Mucosa of gallbladder (tissue), 1 donor: ENCODE data around the gene KRT31. TPM values are rescaled to one million over a fixed set of nuclear protein-coding genes. Genes with fewer than 3 reads are reported as not detected.
"Not testable (repeated sequence)": the region's sequence is repeated elsewhere in the genome, so short reads cannot be mapped to it uniquely, and the experiment has no call there.

Experiments
- DNase-seq: peaks from one replicate; pipeline ENCODE4 v3.0.0-alpha.2; 2020; ENCODE audit warnings: low spot score
- total RNA-seq: library from RNA; stranded (reverse); gene quantifications from one replicate; pipeline ENCODE4 v1.2.1, GENCODE V29; 2021
- donor health status: DM: no; HTN: no; CAD: no.

Gene KRT31
- total RNA-seq, 1 donor from 2014 or later = not detected

DNA sequence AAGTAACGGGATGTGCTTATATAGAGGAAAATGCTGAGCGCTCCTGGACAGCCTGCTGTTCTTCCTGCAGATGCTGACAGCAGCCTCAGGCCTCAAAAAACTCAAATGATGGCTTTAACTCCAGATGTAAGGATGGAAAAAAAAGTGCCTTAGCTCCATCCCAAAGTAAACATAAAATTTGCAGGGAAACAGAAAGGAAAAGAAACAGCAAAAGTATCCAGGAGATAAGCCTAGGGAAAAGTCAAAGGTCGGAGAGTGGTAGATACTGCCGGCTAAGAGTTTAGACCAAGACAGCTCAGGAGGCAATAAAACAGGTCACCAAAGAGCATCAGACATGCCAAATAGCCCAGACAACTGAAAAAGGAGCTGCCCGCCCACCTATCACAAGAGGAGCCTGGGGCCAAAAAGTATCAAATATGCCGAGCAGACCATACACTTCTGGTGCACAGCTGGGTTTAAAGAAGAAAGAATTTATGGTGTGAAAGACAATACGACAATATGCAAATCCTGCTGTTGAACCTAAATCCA is 6.9 kb downstream of the KRT31 start:
- DNase-seq = no peak

DNA sequence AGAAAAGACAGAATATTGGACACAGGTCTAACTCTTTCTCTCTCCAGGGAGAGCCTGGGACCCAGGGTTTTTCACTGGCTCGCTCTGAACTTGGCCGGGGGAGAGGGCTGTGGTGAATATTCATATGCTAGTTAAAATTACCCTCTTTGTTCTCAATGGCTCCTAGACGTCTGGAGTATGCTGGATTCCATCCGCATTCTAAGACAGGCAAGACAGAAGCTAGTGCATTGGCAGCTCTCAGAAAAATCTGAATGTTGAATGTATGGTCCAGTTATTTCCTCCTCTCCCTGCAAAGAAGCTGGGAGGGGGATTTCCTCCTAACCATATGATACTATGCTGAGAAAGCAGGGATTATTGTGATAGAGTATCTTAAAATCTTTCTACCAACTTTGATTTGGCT is 9.7 kb downstream of the KRT31 start:
- DNase-seq = no peak

DNA sequence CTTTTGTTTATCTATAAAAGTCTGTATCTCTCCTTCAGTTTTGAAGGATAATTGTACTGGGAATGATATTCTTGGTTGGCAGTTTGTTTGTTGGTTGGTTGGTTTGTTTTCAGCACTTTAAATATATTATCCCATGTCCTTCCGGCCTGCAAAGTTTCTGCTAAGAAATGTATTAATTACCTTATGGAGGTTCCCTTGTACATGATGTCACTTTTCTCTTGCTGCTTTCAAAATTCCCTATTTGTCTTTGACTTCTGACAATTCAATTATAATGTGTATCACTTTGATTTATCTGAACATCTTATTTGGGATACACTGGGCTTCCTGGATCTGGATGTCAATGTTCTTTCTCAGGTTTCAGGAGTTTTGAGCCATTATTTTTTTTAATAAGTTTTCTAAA is 11.2 kb downstream of the KRT31 start:
- no peak for DNase-seq

DNA sequence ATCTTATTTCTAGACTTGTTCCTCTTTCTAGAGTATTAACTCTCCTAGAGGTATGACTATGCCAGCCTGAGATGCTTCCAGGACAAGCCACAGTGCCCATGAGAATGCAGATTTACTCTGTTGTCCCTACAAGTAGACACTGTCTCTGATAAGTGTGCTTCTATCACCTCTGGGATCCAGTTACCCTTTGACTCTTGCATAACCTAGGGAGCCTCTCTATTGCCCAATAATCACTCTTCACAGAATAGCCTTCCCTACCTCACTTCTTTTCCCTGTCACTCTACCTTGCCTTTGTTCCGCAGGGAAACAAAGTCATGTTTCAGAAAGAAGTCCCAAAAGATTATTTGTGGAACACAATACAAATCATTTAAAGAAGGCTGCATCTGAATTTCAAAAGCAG is 13.7 kb downstream of the KRT31 start:
- DNase-seq = no peak

DNA sequence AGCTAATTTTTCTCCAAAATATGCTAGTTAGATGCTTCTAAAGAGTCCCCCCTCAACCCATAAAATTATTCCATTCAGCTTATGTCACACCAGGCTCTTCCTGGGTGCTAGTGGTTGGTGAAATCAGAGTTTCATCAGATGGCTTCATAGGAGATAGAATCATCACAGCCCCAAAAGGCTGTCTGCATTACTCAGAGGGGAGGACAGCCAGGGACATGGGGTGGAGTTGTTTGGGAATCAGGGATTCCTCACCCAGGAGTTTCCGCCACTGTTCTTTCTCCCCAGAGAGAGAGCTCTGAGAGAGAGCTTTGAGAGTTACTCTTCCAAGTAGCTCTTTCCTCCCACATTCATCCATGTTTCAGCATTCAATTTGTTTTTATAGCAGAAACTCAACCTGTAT is 15.0 kb downstream of the KRT31 start:
- no peak for DNase-seq

DNA sequence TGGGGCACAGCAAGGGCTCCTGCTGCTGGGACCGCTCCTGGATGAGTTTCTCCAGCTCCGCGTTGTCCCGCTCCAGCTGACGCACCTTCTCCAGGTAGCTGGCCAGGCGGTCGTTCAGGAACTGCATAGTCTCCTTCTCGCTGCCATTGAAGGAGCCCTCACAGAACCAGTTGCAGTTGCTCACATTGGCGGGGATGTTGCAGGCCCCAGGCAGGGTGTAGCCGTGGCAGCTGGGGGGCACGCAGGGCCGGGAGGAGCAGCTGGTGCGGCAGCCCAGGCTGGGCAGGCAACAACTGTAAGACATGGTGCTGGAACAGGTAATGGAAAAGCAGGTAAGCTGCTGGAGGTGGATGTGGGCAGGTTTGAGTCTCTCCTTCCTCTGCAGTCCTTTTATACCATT is 15.5 kb downstream of the KRT31 start, which contains the start of gene KRT34:
Gene KRT34 (minus strand): TSS at position 364 of the 400 bp plus-strand sequence. CDS start 60 bp downstream, at position 304.
- DNase-seq = not testable (repeated sequence)

DNA sequence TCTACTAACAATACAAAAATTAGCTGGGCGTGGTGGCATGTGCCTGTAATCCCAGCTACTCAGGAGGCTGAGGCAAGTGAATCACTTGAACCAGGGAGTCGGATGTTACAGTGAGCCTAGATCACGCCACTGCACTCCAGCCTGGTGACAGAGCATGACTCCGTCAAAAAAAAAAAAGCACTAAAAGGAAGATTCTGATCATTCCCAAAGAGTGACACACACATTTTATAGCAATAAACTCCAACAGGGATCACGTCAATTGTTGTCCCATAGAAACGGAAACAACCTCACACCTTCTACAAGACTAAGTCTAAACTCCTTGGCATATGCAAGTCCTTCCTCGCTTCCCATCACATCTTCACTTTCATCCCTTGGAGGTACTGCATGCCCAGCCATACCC is 17.3 kb downstream of the KRT31 start:
- DNase-seq = not testable (repeated sequence)

DNA sequence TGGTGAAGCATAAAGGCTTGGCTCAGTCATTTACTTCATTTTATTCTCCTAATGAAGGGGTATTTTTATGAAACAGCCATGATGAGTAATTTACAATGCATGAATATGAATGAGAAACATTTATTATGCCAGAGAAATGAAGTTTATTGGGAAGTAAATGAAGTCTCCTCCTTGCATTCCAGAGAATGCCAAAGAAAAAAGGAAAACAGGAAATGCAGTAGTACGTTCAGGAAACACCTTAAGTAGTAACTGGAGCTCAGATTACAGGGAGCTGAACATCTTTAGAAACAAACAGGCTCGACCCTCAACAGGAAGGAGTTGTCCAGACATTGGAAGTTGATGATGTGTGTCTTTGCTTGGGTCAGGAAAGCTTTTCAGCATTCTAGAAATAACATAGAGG is 19.9 kb downstream of the KRT31 start:
- no peak for DNase-seq

DNA sequence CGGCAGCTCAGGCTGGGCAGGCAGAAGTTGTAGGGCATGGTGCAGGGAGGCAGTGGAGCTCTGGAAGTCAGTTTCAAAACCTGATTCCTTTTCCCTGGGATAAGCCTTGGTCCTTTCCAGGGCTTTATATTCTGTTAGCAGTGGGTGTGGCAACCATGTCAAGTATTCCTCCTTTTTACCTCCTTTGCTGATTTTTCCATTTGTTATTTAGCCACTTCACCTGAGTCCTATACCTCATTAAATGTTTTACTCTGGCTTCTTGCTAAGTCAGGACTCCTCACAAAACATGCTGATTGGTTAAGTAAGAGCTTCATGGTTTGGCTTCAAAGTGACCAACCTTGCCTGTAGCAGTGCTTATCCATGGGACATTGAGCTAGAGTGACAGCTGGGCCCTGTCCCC is 27.7 kb downstream of the KRT31 start, which contains the start of gene KRT33B:
Gene KRT33B (minus strand): TSS at position 101 of the 400 bp plus-strand sequence. CDS start 63 bp downstream, at position 38.
- DNase-seq = no peak

DNA sequence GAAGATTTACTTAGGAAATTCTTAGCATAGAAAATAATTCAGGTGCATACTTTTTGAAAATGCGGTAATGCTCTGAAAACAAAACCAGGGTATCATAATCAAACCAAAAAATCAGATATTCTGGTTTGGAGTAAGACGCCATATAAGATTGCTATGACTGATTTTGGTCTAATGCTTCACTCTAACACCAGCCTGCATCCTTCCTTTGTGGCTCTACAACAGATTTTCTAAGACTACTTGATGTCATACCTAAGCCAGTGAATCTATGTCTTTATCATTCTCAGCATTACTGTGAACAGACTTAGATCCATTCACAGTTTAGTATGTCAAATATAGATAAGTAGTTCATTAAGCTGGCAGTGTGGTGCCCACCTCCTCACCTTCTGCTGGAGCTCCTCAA is 28.4 kb downstream of the KRT31 start:
- DNase-seq = no peak

DNA sequence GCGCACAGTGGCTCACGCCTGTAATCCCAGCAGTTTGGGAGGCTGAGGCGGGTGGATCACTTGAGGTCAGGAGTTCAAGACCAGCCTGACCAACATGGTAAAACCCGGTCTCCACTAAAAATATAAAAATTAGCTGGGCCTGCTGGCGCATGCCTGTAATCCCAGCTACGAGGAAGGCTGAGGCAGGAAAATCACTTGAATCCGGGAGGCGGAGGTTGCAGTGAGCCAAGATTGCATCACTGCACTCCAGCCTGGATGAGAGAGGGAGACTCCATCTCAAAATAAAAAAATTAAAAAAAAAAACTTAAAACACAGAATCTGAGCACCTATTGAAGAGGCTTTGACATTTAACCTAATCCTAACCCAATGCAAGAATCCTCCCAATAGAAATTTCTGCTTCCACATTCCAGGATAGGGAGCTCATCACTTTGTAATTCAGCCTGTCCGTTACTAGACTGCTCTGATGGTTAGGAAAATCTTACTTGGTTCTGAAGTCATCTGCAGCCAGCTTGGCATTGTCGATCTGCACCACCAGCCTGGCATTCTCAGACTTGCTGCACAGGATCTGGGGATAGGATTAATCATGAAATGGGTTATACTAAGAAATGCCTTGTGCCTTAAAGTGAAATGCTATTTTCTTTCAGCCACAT is 29.9 kb downstream of the KRT31 start:
- no peak for DNase-seq

DNA sequence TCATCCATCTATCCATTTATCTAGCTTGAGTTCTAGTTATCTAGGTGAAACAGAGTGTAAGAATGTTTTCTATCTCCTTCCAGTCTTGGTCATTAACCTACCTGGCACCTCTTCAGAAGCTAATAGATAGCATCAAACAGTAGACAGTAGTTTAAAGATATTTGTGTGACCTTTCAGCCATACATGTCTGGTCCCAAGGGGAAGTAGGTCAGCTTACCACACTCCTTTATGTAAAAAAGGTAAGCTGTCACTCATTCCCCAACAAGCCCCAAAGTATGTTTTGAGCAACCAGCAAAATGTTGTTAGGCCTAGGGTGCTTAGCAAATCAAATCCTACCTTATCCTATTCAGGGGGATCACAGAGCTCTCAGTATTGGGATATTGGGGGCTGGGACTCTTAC is 31.3 kb downstream of the KRT31 start:
- no peak for DNase-seq

DNA sequence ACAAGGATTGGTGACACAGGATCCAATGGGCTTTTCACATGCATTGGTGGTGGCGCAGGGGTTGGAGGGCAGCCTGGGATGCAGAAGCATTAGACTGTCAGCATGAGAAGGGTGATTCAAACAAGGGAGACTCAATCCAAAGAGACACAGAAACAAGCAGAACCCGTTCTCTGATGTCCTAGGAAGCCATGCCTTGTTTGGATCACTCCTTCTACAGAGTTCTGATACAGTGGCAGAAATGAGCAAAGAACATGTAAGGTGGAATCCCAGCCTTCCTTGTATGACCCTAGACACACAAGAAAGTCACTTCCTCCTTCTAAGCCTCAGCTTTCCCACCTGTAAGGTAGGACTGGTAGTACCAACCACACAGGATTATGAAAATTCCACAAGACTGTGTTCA is 33.5 kb downstream of the KRT31 start:
- DNase-seq = no peak

DNA sequence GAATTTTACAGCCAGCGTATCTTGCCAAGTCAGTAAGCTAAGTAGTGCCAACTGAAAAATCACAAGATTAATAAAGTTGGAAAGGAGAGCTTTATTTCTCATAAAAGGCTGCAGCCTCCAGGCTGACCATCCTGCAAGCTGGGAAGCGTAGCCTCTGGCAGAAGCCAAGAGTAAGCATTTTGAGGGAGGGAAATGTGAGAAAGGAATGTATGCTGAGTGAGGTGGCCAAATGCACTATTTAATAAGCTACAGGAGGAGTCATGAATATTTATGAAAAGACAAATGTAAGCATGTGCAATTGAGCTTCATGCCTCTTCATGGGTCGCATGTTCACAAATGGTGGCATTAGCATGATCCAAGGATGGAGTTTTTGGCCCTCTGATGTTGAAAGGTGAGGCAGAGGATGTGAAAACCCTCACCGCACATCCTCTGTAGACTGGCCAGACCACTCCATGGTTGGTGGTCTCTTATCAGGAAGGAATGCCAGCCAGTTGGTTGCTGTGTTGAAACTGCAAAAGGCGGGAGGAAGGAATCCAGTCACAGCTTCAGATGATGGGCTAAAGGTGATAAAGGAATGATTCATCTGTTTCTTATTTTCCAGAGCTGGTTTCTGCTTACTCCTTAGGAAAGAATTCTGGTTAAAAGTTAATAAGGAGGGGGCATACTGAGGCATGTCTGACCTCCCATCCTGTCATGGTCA is 37.0 kb downstream of the KRT31 start:
- no peak for DNase-seq

DNA sequence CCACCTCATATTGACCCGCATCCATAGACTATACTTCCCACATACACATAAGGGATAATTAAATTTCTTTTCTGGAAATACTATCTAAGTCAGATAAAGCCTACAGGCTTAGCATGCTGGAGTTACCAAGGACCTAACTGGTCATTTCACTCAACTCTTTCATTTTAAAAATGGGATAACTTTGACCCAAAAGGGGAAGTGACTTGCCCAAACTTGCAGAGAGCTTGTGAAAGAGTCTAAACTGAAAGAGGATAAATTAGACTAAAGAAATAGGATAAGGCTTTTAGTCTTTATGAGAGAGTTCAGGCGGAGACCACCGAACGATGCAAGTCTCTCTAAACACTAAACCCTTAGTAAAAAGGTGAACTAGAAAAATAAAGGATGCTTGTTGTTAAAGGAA is 42.9 kb downstream of the KRT31 start:
- DNase-seq = no peak

DNA sequence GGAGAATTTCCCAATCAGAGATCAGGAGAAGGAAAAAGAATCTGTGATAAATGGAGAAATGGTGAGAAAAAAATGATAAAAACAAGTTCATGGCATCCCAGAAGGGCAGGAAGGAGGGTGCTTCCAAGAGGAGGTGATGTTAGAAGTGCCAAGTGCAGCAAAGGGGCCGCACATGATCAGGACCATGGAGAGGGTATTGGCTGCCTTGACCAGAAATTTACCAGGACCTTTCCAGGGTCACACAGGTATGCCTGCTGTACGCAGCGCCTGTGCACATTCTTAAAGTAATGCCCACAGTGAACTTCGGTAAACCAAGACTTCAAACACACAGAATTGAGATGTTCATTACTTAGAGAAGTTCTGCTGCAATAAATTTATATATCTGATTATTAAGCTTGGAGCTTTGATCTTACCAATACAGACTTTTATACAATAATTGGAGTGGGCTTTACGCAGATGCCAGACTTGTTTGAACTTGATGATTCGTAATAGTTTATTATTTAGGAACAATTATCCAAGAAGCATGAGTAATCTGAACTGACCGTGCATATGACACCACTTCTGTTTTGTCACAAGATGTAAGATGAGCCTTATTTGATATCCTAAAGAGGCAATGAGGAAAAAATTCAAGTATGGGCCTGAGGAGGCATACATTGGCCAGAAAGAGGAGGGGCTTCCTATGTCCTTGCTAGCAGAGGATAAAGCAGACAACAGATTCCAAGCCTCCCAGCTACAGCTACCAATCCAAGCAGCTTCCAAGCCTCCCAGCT is 44.6 kb downstream of the KRT31 start:
- no peak for DNase-seq

DNA sequence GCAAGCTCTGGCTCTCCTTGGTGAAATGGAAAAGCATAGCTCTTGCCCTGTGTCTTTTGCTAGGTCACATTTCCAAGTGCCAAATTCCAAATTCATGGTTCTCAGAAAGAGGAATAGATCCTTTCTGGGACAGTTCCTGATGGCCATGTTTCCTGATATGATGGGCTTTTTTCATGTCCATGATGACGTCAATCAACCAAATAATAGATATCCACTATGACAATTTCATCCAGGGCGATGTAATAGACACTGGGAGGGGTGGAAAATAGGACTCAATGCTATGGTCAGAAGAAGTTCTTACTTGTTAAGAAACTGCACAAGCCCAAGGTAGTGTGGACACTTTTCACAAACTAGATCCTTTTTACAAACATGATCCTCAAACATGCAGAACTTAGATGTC is 46.2 kb downstream of the KRT31 start:
- DNase-seq = no peak

DNA sequence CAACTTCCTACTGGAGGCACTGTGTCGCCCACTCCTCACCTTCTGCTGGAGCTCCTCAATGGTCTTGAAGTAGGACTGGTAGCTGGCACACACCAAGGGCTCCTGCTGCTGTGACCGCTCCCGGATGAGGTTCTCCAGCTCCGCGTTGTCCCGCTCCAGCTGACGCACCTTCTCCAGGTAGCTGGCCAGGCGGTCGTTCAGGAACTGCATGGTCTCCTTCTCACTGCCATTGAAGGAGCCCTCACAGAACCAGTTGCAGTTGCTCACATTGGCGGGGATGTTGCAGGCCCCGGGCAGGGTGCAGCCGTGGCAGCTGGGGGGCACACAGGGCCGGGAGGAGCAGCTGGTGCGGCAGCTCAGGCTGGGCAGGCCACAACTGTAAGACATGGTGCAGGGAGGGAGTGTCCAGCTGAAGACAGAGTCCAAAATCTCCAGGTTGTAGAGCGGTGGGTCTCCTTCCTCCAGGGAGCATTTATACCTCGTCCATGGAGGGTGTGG is 47.0 kb downstream of the KRT31 start, which contains the start of gene KRT33A:
Gene KRT33A (minus strand): TSS at position 448 of the 498 bp plus-strand sequence. CDS start 61 bp downstream, at position 387.
- DNase-seq = not testable (repeated sequence)

DNA sequence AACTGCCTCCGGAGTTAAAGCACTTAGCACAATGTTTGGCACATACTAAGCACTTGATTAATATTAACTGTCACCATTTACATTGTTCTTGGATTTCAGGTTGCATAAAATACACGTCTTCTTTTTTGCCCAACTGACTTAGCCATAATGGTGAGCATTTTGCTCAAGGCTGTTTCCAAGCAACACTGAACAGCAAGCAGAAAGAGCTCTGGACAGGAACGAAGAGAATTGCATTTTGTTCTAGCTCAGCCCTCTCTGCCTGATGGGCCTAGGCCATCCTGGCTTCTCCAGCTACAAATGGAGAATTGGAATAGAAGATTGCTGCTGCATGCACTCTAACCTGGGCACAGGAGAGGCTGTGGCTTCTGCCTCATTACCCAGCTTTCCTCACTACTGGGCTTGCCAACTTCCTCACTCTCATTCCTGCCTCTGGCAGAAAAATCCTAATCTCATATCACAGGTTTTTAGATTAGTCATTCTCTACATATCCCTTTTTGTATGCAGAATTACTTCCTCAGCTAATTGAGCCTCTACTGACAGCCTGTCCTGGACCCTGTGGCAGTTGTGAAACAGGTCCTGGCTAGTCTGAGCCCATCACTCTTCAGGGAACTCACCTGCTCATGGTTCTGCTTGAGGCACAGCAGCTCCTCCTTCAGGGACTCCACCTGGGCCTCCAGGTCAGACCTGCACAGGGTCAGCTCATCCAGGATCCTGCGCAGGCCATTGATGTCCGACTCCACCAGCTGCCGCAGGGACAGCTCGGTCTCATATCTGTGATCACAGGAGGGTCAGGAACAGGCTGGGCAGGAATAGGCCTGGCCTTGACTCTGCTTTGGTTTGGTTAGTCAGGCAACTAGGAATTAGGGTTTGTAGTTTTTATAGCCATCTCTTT is 49.3 kb downstream of the KRT31 start:
- DNase-seq = no peak

DNA sequence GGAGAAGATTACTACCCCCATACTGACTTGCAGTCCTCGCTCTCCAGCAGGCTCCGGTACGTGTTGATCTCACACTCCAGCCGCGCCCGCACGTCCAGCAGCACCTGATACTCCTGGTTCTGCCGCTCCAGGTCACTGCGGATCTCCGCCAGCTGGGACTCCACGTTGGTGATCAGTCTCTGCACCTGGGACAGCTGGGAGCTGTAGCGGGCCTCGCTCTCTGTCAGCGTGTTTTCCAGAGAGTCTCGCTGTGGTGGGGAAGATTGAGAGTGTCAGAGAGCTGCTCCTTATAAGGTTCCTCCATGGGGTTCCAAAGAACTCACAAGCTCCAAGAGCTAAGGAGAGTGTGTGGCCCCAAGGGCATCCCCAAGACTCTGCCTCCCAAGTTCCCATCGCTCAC is 51.0 kb downstream of the KRT31 start:
- not testable (repeated sequence) for DNase-seq

DNA sequence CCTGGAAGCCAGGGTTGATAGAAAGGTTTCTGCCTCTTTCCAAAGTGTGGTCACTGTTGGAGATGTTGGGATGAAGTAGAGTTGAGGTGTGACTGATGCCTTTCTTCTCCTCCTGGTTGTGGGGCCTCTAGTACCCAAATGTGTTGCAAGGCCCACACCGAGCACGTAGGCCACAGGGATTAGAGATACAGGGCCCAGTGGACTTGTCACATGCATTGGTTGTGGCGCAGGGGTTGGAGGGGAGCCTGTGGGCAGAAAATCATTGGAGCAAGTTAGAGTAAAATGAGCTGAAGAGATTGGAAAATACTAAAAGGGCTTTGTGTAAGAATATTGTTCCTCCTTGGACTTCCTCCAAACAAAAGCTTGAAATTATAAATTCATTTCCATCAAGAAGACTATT is 51.4 kb downstream of the KRT31 start:
- no peak for DNase-seq
